B cell (primary cell): ENCODE measurements around the gene SH2B2. TPM values are rescaled to one million over a fixed set of nuclear protein-coding genes. Genes with fewer than 3 reads are reported as not detected.

Experiments
- ATAC-seq: fragments of 200-7000 bp; cut with Tn5 transposase; one replicate; pipeline ENCODE4 v1.10.0; 2021; ENCODE audit warnings: low read depth, mild to moderate bottlenecking, moderate number of reproducible peaks, moderate library complexity
- CTCF ChIA-PET: fragments of 350-600 bp; sonication (Branson Sonifier 250); formaldehyde crosslinking; loops from one replicate; lab custom pipeline; 2021; ENCODE audit warnings: antibody characterized with exemption, inconsistent platforms; lab: Charles Lee
- POLR2A ChIA-PET: fragments of 350-600 bp; sonication (Branson Sonifier 250); formaldehyde crosslinking; loops from one replicate; lab custom pipeline; 2021; ENCODE audit warnings: antibody characterized with exemption; lab: Charles Lee
- DNase-seq: peaks from one replicate; pipeline ENCODE4 v3.0.0; 2013
- H2AFZ ChIP-seq: 2 replicates; pipeline ENCODE4 v1.6.1; 2012; ENCODE audit warnings: mild to moderate bottlenecking, low read depth, low read length; ENCODE audit not compliant: insufficient read depth, poor library complexity, severe bottlenecking
- H3K27ac ChIP-seq, 2 donors: 1 replicate in 1 of 2; 2 replicates in 1 of 2; pipeline ENCODE4 v1.5.1; 2012 to 2013; ENCODE audit warnings: low read length in 2 of 2, mild to moderate bottlenecking in 2 of 2, moderate library complexity in 1 of 2
- H3K27me3 ChIP-seq, 4 experiments: fragments of 200-600 bp in 1 of 4; sonication (generic) in 1 of 4; replicated peaks in 1 of 4; 1 replicate in 2 of 4; 2 replicates in 2 of 4; pipeline versions ENCODE4 v1.6.1 to v1.7.0; 2013 to 2016; ENCODE audit warnings: low read length in 3 of 4, mild to moderate bottlenecking in 2 of 4, mixed read lengths in 1 of 4, moderate library complexity in 1 of 4; ENCODE audit not compliant: insufficient read depth in 4 of 4, control insufficient read depth in 3 of 4; ENCODE audit errors: control extremely low read depth in 1 of 4
- H3K36me3 ChIP-seq, 2 experiments: replicated peaks in 1 of 2; 1 replicate in 1 of 2; 2 replicates in 1 of 2; pipeline versions ENCODE4 v1.6.1 to v1.7.1; 2013; ENCODE audit warnings: low read length in 1 of 2; ENCODE audit not compliant: insufficient read depth in 2 of 2, control insufficient read depth in 1 of 2; ENCODE audit errors: control extremely low read depth in 1 of 2, extremely low read depth in 1 of 2
- H3K4me1 ChIP-seq, 2 donors: fragments of 200-600 bp in 1 of 2; sonication (generic) in 1 of 2; 1 replicate in 1 of 2; 2 replicates in 1 of 2; pipeline versions ENCODE4 v1.5.1 to v1.6.1; 2013 to 2017; ENCODE audit warnings: low read length in 2 of 2; ENCODE audit not compliant: control insufficient read depth in 2 of 2, insufficient read depth in 2 of 2
- H3K4me2 ChIP-seq: replicated peaks from 2 replicates; pipeline ENCODE3; 2012; ENCODE audit warnings: mild to moderate bottlenecking, low read depth, low read length; ENCODE audit not compliant: poor library complexity, severe bottlenecking
- H3K4me3 ChIP-seq, 5 experiments: fragments of 200-600 bp in 1 of 5; sonication (generic) in 1 of 5; 1 replicate in 3 of 5; 2 replicates in 2 of 5; pipeline versions ENCODE4 v1.5.1 to v1.7.0; 2011 to 2016; ENCODE audit warnings: low read length in 4 of 5, mild to moderate bottlenecking in 4 of 5, low read depth in 2 of 5, control low read depth in 1 of 5, moderate library complexity in 1 of 5; ENCODE audit not compliant: insufficient read depth in 1 of 5; ENCODE audit errors: control extremely low read depth in 1 of 5, extremely low read depth in 1 of 5
- H3K79me2 ChIP-seq: fragments of 200-600 bp; sonication (generic); one replicate; pipeline ENCODE4 v1.6.0; 2016; ENCODE audit warnings: low read length; ENCODE audit not compliant: control insufficient read depth, insufficient read depth
- H3K9ac ChIP-seq: fragments of 200-600 bp; sonication (generic); 2 replicates; pipeline ENCODE4 v1.6.1; 2017; ENCODE audit warnings: mild to moderate bottlenecking, low read length, moderate library complexity
- H3K9me3 ChIP-seq, 3 donors: one replicate each; pipeline versions ENCODE4 v1.6.1 to v1.7.1; 2013; ENCODE audit warnings: low read length in 2 of 3; ENCODE audit not compliant: control insufficient read depth in 2 of 3, insufficient read depth in 1 of 3; ENCODE audit errors: control extremely low read depth in 1 of 3
- H4K20me1 ChIP-seq: 2 replicates; pipeline ENCODE4 v1.6.0; 2012; ENCODE audit warnings: mild to moderate bottlenecking, low read length; ENCODE audit not compliant: insufficient read depth, control insufficient read depth, poor library complexity, severe bottlenecking
- H3K27ac Mint-ChIP-seq: one replicate; pipeline ENCODE4 v1.8.0; 2021; ENCODE audit warnings: mixed read lengths
- H3K27me3 Mint-ChIP-seq: one replicate; pipeline ENCODE4 v1.8.0; 2021; ENCODE audit warnings: mixed read lengths
- H3K4me1 Mint-ChIP-seq: one replicate; pipeline ENCODE4 v1.8.0; 2021; ENCODE audit warnings: mixed read lengths
- H3K4me3 Mint-ChIP-seq: one replicate; pipeline ENCODE4 v1.8.0; 2021; ENCODE audit warnings: mixed read lengths
- H3K9me3 Mint-ChIP-seq: one replicate; pipeline ENCODE4 v1.8.0; 2022; ENCODE audit warnings: mixed read lengths; ENCODE audit not compliant: insufficient read depth
- CTCF ChIP-seq: fragments of 200-600 bp; IDR thresholded peaks from one replicate; pipeline ENCODE4 v1.8.0; 2022; ENCODE audit warnings: antibody characterized with exemption, mild to moderate bottlenecking
- EZH2 ChIP-seq: IDR thresholded peaks from 2 replicates; pipeline ENCODE4 v1.6.1; 2012; ENCODE audit warnings: borderline replicate concordance, low read depth, mild to moderate bottlenecking, moderate library complexity, low read length; ENCODE audit not compliant: insufficient read depth, poor library complexity, severe bottlenecking
- WGBS: methylation state at CpG from one replicate; pipeline ENCODE4 v1.1.5; 2013; ENCODE audit warnings: missing lambda C conversion rate; ENCODE audit not compliant: insufficient coverage; 5-methylcytosine and 5-hydroxymethylcytosine counted together
- intact Hi-C: fragments of 100-400 bp; cut with micrococcal nuclease; formaldehyde crosslinking; loops from one replicate; pipeline ENCODE4 v1.10.0; 2022
- polyA plus RNA-seq: library from polyadenylated mRNA; depleted of rRNA; stranded (reverse); fragments of >200 nt; gene quantifications from 2 replicates; pipeline ENCODE4 v1.2.3, GENCODE V29; 2012
- total RNA-seq, 2 donors: library from RNA; stranded (reverse); fragments of 120-200 nt in 1 of 2; gene quantifications; 1 replicate in 1 of 2; 2 replicates in 1 of 2; pipeline versions ENCODE4 v1.2.3 to v1.2.4, GENCODE V29; 2013 to 2022

The SH2B2 gene
- total and polyA plus RNA-seq, 2 donors (not counting 1 experiment from before 2014, with no cell fraction given), result 41.2 to 95.4 TPM

- WGBS, result 4% methylated on average over 15 of the region's 19 CpGs
- Histone ChIP-seq H3K79me2 (peaks cover 49% of the 10 kb centered on the region), H3K36me3 (no peaks in the 10 kb centered on the region), H3K27me3 (no peaks in the 10 kb centered on the region), H3K9me3 (no peaks in the 10 kb centered on the region), H4K20me1 (peaks cover 44% of the 10 kb centered on the region), H3K9ac (peak overlapping the region; percentile 85), H3K4me3 (peak overlapping the region; percentile 61 to 96 (median 83)), H3K4me2 (peak overlapping the region; percentile 99), H3K27ac (peak overlapping the region; percentile 50 to 74), H2AFZ (peak overlapping the region; percentile 91), H3K4me1 (peaks cover 46 to 60% of the 10 kb centered on the region in 2 donors)
- ATAC-seq (no peak), DNase-seq (no peak)
- H3K27me3 Mint-ChIP-seq, result no peaks in the 10 kb centered on the region
- ChIA-PET POLR2A (interaction anchor here (6.1 kb wide), 1 partner anchor 19 kb away, joined by 126 read pairs; no protein-coding TSS in a partner anchor), CTCF (interaction anchor here (0.9 to 15.7 kb wide), 4 partner anchors 18 to 743 kb away, joined by 3 to 351 read pairs (median 39); partner anchors contain the start of gene PRKRIP1)
- peak overlapping the region; percentile 77 for H3K4me3 Mint-ChIP-seq
- TF ChIP-seq CTCF (no peak), EZH2 (no peak)
- no peaks in the 10 kb centered on the region for H3K9me3 Mint-ChIP-seq
- H3K27ac Mint-ChIP-seq, result peak overlapping the region; percentile 89
- intact Hi-C loops, result loop anchor here (1.0 to 5.0 kb wide), 2 partner anchors 111 to 177 kb away; partner anchors contain the start of genes ALKBH4, LRWD1 and PRKRIP1
- H3K4me1 Mint-ChIP-seq, result peaks cover 57% of the 10 kb centered on the region
Observed at GRCh38 chr7:102285540-102286236, 980 bp upstream of the SH2B2 start.
